Astrocyte (in vitro differentiated cells and primary cell): Measurements from ENCODE around the gene TSPEAR. TPM values are rescaled to one million over a fixed set of nuclear protein-coding genes. Genes with fewer than 3 reads are reported as not detected.
A peak's percentile ranks its signal among the peaks of the same experiment; 100 is the strongest.

ENCODE experiments used
- DNase-seq: peaks from one replicate; pipeline ENCODE4 v3.0.0-alpha.2; 2010; ENCODE audit warnings: low read depth
- FAIRE-seq: peaks from 2 replicates; lab custom pipeline; 2011; peaks lifted over from hg19 to GRCh38; lab: Jason Lieb, UNC
- H2AFZ ChIP-seq: 2 replicates; pipeline ENCODE4 v1.6.0; 2012; ENCODE audit warnings: low read depth, low read length, inconsistent platforms
- H3K27ac ChIP-seq: 2 replicates; pipeline ENCODE4 v1.5.1; 2011; ENCODE audit warnings: low read depth, low read length, inconsistent platforms
- H3K27me3 ChIP-seq: 2 replicates; pipeline ENCODE4 v1.6.0; 2011; ENCODE audit warnings: low read length, inconsistent platforms; ENCODE audit not compliant: insufficient read depth
- H3K36me3 ChIP-seq: 2 replicates; pipeline ENCODE4 v1.5.1; 2011; ENCODE audit warnings: low read length, inconsistent platforms; ENCODE audit not compliant: insufficient read depth
- H3K4me1 ChIP-seq: 2 replicates; pipeline ENCODE4 v1.5.1; 2011; ENCODE audit warnings: low read length, inconsistent platforms; ENCODE audit not compliant: insufficient read depth
- H3K4me2 ChIP-seq: 2 replicates; pipeline ENCODE4 v1.6.0; 2012; ENCODE audit warnings: low read length, inconsistent platforms
- H3K4me3 ChIP-seq: 2 replicates; pipeline ENCODE4 v1.5.1; 2011; ENCODE audit warnings: low read depth, mild to moderate bottlenecking, low read length, inconsistent platforms; ENCODE audit not compliant: insufficient read depth
- H3K79me2 ChIP-seq: 2 replicates; pipeline ENCODE4 v1.6.0; 2012; ENCODE audit warnings: mild to moderate bottlenecking, low read length, inconsistent platforms; ENCODE audit not compliant: insufficient read depth
- H3K9ac ChIP-seq: 2 replicates; pipeline ENCODE4 v1.6.0; 2012; ENCODE audit warnings: mild to moderate bottlenecking, low read length, inconsistent platforms
- H3K9me3 ChIP-seq: 2 replicates; pipeline ENCODE4 v1.5.1; 2012; ENCODE audit warnings: low read depth, mild to moderate bottlenecking, low read length, inconsistent platforms; ENCODE audit not compliant: insufficient read depth
- H4K20me1 ChIP-seq: 2 replicates; pipeline ENCODE4 v1.6.0; 2012; ENCODE audit warnings: low read length, inconsistent platforms; ENCODE audit not compliant: insufficient read depth
- H3K27ac Mint-ChIP-seq: one replicate; pipeline ENCODE4 v1.8.0; 2021; ENCODE audit warnings: mild to moderate bottlenecking, mixed read lengths; ENCODE audit not compliant: unreplicated experiment
- H3K27me3 Mint-ChIP-seq: one replicate; pipeline ENCODE4 v1.8.0; 2021; ENCODE audit warnings: low read depth, mixed read lengths; ENCODE audit not compliant: unreplicated experiment
- H3K36me3 Mint-ChIP-seq: one replicate; pipeline ENCODE4 v1.8.0; 2021; ENCODE audit warnings: low read depth, mixed read lengths; ENCODE audit not compliant: unreplicated experiment
- H3K4me1 Mint-ChIP-seq: one replicate; pipeline ENCODE4 v1.8.0; 2021; ENCODE audit warnings: low read depth, mixed read lengths; ENCODE audit not compliant: unreplicated experiment
- H3K4me3 Mint-ChIP-seq: one replicate; pipeline ENCODE4 v1.8.0; 2021; ENCODE audit warnings: mild to moderate bottlenecking, moderate library complexity, mixed read lengths; ENCODE audit not compliant: unreplicated experiment
- H3K9me3 Mint-ChIP-seq: one replicate; pipeline ENCODE4 v1.8.0; 2021; ENCODE audit warnings: mild to moderate bottlenecking, mixed read lengths; ENCODE audit not compliant: unreplicated experiment
- CTCF ChIP-seq: IDR thresholded peaks from 2 replicates; pipeline ENCODE4 v1.5.1; 2011; ENCODE audit warnings: low read depth, mild to moderate bottlenecking, inconsistent platforms, low read length, moderate library complexity; ENCODE audit not compliant: insufficient read depth
- EZH2 ChIP-seq: IDR thresholded peaks from 2 replicates; pipeline ENCODE4 v1.6.1; 2012; ENCODE audit warnings: mild to moderate bottlenecking, low read length, inconsistent platforms; ENCODE audit not compliant: insufficient read depth
- total RNA-seq: library from RNA; stranded (reverse); gene quantifications from 2 replicates; pipeline ENCODE4 v1.2.1, GENCODE V29; 2021

TSPEAR gene
- total RNA-seq, 1 donor from 2014 or later, result not detected

GRCh38 chr21:44700101-44701022, 11.0 kb downstream of the TSPEAR start:
- H3K27me3 ChIP-seq, result peaks cover 25% of the 10 kb centered on the region

GRCh38 chr21:44699502-44700001, 11.8 kb downstream of the TSPEAR start:
- no peak for TF ChIP-seq CTCF
- no peak for TF ChIP-seq EZH2
- no peaks in the 10 kb centered on the region for H3K79me2 ChIP-seq
- H3K4me1 ChIP-seq, result no peaks in the 10 kb centered on the region
- FAIRE-seq (no peak), DNase-seq (no peak)
- H3K27me3 Mint-ChIP-seq, result peaks cover 61% of the 10 kb centered on the region
- no peak overlapping the region for H3K27ac ChIP-seq
- no peaks in the 10 kb centered on the region for H3K36me3 ChIP-seq
- peaks cover 25% of the 10 kb centered on the region for H3K27me3 ChIP-seq
- peaks cover 8% of the 10 kb centered on the region for H3K4me1 Mint-ChIP-seq
- no peak overlapping the region for H3K4me3 Mint-ChIP-seq
- H3K9ac ChIP-seq, result no peak overlapping the region
- H3K9me3 ChIP-seq, result no peaks in the 10 kb centered on the region
- no peaks in the 10 kb centered on the region for H3K36me3 Mint-ChIP-seq
- no peaks in the 10 kb centered on the region for H4K20me1 ChIP-seq
- no peak overlapping the region for H3K4me2 ChIP-seq
- no peak overlapping the region for H2AFZ ChIP-seq
- peaks cover 9% of the 10 kb centered on the region for H3K9me3 Mint-ChIP-seq
- H3K27ac Mint-ChIP-seq, result no peak overlapping the region
- H3K4me3 ChIP-seq, result no peak overlapping the region

More at GRCh38 chr21:44700101-44701022, 11.0 kb downstream of the TSPEAR start:
- Histone ChIP-seq H3K79me2 (no peaks in the 10 kb centered on the region), H3K27ac (no peak overlapping the region), H3K36me3 (no peaks in the 10 kb centered on the region), H3K4me2 (no peak overlapping the region), H3K4me3 (no peak overlapping the region), H2AFZ (no peak overlapping the region), H4K20me1 (no peaks in the 10 kb centered on the region), H3K9ac (no peak overlapping the region), H3K4me1 (no peaks in the 10 kb centered on the region), H3K9me3 (no peaks in the 10 kb centered on the region)
- no peak for DNase-seq
- peaks cover 69% of the 10 kb centered on the region for H3K27me3 Mint-ChIP-seq
- H3K4me1 Mint-ChIP-seq, result peaks cover 8% of the 10 kb centered on the region
- TF ChIP-seq CTCF, result no peak
- TF ChIP-seq EZH2, result no peak
- H3K36me3 Mint-ChIP-seq, result no peaks in the 10 kb centered on the region
- H3K4me3 Mint-ChIP-seq, result no peak overlapping the region
- H3K9me3 Mint-ChIP-seq, result peaks cover 12% of the 10 kb centered on the region
- FAIRE-seq, result no peak
- peak overlapping the region; percentile 41 for H3K27ac Mint-ChIP-seq
